HepG2 (cell line): ENCODE measurements around the gene SSX2IP. TPM values are rescaled to one million over a fixed set of nuclear protein-coding genes. Genes with fewer than 3 reads are reported as not detected.

ENCODE experiments used
- ADNP ChIP-seq: sonication (generic); formaldehyde crosslinking; IDR thresholded peaks from 2 replicates; pipeline ENCODE4 v1.4.0; 2020; ENCODE audit warnings: missing genetic modification reagents
- ARID5B ChIP-seq: IDR thresholded peaks from 2 replicates; pipeline ENCODE4 v1.4.0; 2020; ENCODE audit warnings: mild to moderate bottlenecking, missing genetic modification reagents
- CREM ChIP-seq, 2 experiments: sonication (generic) in 1 of 2; formaldehyde crosslinking in 1 of 2; IDR thresholded peaks; 2 replicates each; pipeline versions ENCODE4 v1.4.0 to v1.6.1; 2016 to 2020; ENCODE audit warnings: antibody characterized with exemption in 1 of 2, mild to moderate bottlenecking in 1 of 2, missing genetic modification reagents in 1 of 2
- EP300 ChIP-seq, 3 experiments: sonication (generic) in 1 of 3; formaldehyde crosslinking in 1 of 3; IDR thresholded peaks; 2 replicates each; pipeline versions ENCODE4 v1.5.1 to v1.6.1; 2011 to 2020; ENCODE audit warnings: low read depth in 2 of 3, low read length in 2 of 3, borderline replicate concordance in 1 of 3, improper control_type of control experiment in 1 of 3, mild to moderate bottlenecking in 1 of 3, missing genetic modification reagents in 1 of 3, moderate library complexity in 1 of 3
- FOXJ3 ChIP-seq: sonication (generic); formaldehyde crosslinking; IDR thresholded peaks from 2 replicates; pipeline ENCODE4 v1.4.0; 2020; ENCODE audit warnings: missing genetic modification reagents, mild to moderate bottlenecking, borderline replicate concordance
- HMGA1 ChIP-seq: sonication (generic); formaldehyde crosslinking; conservative IDR thresholded peaks from 2 replicates; pipeline ENCODE4 v1.4.0; 2020; ENCODE audit warnings: missing genetic modification reagents
- HOXA3 ChIP-seq: sonication (generic); formaldehyde crosslinking; IDR thresholded peaks from 2 replicates; pipeline ENCODE4 v1.5.0; 2020; ENCODE audit warnings: missing genetic modification reagents
- IRF2 ChIP-seq: IDR thresholded peaks from 2 replicates; pipeline ENCODE4 v1.6.1; 2018; ENCODE audit warnings: missing genetic modification reagents, missing compliant biosample characterization
- KLF6 ChIP-seq: IDR thresholded peaks from 2 replicates; pipeline ENCODE4 v1.8.0; 2016; ENCODE audit warnings: missing biosample characterization, missing genetic modification reagents
- NCOR1 ChIP-seq: fragments of 200-600 bp; sonication (generic); IDR thresholded peaks from 2 replicates; pipeline ENCODE4 v1.7.0; 2017; ENCODE audit warnings: antibody characterized with exemption, low read length, borderline replicate concordance
- NFIC ChIP-seq: IDR thresholded peaks from 2 replicates; pipeline ENCODE4 v1.6.1; 2012; ENCODE audit warnings: mild to moderate bottlenecking, low read length, inconsistent platforms
- PLRG1 ChIP-seq: fragments of 450-650 bp; conservative IDR thresholded peaks from 2 replicates; pipeline ENCODE4 v1.6.1; 2016
- PPARG ChIP-seq: conservative IDR thresholded peaks from 2 replicates; pipeline ENCODE4 v1.6.1; 2016; ENCODE audit warnings: missing biosample characterization, missing genetic modification reagents
- RCOR2 ChIP-seq: IDR thresholded peaks from 2 replicates; pipeline ENCODE4 v1.6.1; 2016; ENCODE audit warnings: missing biosample characterization, missing genetic modification reagents
- RELA ChIP-seq: sonication (generic); formaldehyde crosslinking; IDR thresholded peaks from 2 replicates; pipeline ENCODE4 v1.4.0; 2020; ENCODE audit warnings: missing genetic modification reagents
- SATB2 ChIP-seq: sonication (generic); formaldehyde crosslinking; IDR thresholded peaks from 2 replicates; pipeline ENCODE4 v1.5.0; 2020; ENCODE audit warnings: missing genetic modification reagents
- SKI ChIP-seq: fragments of 450-650 bp; IDR thresholded peaks from one replicate; pipeline ENCODE4 v1.6.1; 2018; ENCODE audit warnings: mild to moderate bottlenecking; ENCODE audit not compliant: partially characterized antibody
- SNAPC2 ChIP-seq: sonication (generic); formaldehyde crosslinking; IDR thresholded peaks from 2 replicates; pipeline ENCODE4 v1.8.1; 2022; ENCODE audit warnings: mild to moderate bottlenecking, missing genetic modification reagents
- SOX13 ChIP-seq, 3 experiments: fragments of 450-650 bp in 1 of 3; sonication (generic) in 1 of 3; formaldehyde crosslinking in 1 of 3; IDR thresholded peaks in 2 of 3; conservative IDR thresholded peaks in 1 of 3; 2 replicates each; pipeline versions ENCODE4 v1.5.0 to v1.6.1; 2016 to 2020; ENCODE audit warnings: antibody characterized with exemption in 1 of 3, mild to moderate bottlenecking in 1 of 3, missing compliant biosample characterization in 1 of 3, missing genetic modification reagents in 1 of 3, moderate library complexity in 1 of 3
- ZNF326 ChIP-seq: sonication (generic); formaldehyde crosslinking; IDR thresholded peaks from 2 replicates; pipeline ENCODE4 v1.4.0; 2020; ENCODE audit warnings: missing genetic modification reagents, borderline replicate concordance
- polyA plus RNA-seq, 8 experiments: library from polyadenylated mRNA; depleted of rRNA in 3 of 8; stranded (reverse) in 7 of 8; unstranded in 1 of 8; fragments of >200 nt; fragmentation: Illumina TruSeq in 4 of 8; extraction: Trizol in 4 of 8; gene quantifications; 2 replicates each; pipeline versions ENCODE4 v1.2.1 to v1.2.3, GENCODE V29; 2011 to 2016; ENCODE audit warnings: low read depth in 4 of 8, missing spikeins in 1 of 8, mixed read lengths in 1 of 8; ENCODE audit not compliant: insufficient read depth in 1 of 8
- total RNA-seq, 5 experiments: library from RNA; depleted of rRNA; stranded (reverse); fragments of >200 nt; fragmentation: Illumina TruSeq; extraction: Trizol; gene quantifications; 2 replicates each; pipeline ENCODE4 v1.2.3, GENCODE V29; 2016; ENCODE audit warnings: low read depth in 1 of 5
- TF ChIP-seq, protein P1 (sequence below): sonication (generic); formaldehyde crosslinking; IDR thresholded peaks from 2 replicates; pipeline ENCODE4 v1.4.0; 2020; ENCODE audit warnings: missing genetic modification reagents, mild to moderate bottlenecking, borderline replicate concordance
- TF ChIP-seq, protein P2 (sequence below): sonication (generic); formaldehyde crosslinking; IDR thresholded peaks from 2 replicates; pipeline ENCODE4 v1.5.1; 2020; ENCODE audit warnings: missing genetic modification reagents, mild to moderate bottlenecking, borderline replicate concordance

Gene SSX2IP
- total and polyA plus RNA-seq, 2 of the 13 experiments (the other 11 are each of a cell fraction or from before 2014, with no cell fraction given), result 2.7 to 23.7 TPM

GRCh38 chr1:84720221-84720780, 30.0 kb upstream of the SSX2IP start (continued):
- TF ChIP-seq, protein P1, sequence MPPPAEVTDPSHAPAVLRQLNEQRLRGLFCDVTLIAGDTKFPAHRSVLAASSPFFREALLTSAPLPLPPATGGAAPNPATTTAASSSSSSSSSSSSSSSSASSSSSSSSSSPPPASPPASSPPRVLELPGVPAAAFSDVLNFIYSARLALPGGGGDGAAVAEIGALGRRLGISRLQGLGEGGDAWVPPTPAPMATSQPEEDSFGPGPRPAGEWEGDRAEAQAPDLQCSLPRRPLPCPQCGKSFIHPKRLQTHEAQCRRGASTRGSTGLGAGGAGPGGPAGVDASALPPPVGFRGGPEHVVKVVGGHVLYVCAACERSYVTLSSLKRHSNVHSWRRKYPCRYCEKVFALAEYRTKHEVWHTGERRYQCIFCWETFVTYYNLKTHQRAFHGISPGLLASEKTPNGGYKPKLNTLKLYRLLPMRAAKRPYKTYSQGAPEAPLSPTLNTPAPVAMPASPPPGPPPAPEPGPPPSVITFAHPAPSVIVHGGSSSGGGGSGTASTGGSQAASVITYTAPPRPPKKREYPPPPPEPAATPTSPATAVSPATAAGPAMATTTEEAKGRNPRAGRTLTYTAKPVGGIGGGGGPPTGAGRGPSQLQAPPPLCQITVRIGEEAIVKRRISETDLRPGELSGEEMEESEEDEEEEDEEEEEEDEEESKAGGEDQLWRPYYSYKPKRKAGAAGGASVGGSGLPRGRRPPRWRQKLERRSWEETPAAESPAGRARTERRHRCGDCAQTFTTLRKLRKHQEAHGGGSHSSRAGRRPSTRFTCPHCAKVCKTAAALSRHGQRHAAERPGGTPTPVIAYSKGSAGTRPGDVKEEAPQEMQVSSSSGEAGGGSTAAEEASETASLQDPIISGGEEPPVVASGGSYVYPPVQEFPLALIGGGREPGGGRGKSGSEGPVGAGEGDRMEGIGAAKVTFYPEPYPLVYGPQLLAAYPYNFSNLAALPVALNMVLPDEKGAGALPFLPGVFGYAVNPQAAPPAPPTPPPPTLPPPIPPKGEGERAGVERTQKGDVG, result no peak
- TF ChIP-seq PPARG (0 out of 2 replicates have a peak, but pooled peaks have one; percentile 21), RCOR2 (CRISPR knock-in tag) (no peak), CREM (IDR thresholded peaks at IDR 0.05) (peak; percentile 75), CREM (CRISPR knock-in tag; IDR thresholded peaks at IDR 0.05) (no peak), HOXA3 (CRISPR knock-in tag) (peak; percentile 40; the same call in 1 of the 2 replicates), SNAPC2 (CRISPR knock-in tag) (no peak), NFIC (peak; percentile 47; the same call in 1 of the 2 replicates), SOX13 (IDR thresholded peaks at IDR 0.05) (no peak), SOX13 (CRISPR knock-in tag; conservative IDR thresholded peaks at IDR 0.05 in 1 of 2, IDR thresholded peaks at IDR 0.05 in 1 of 2) (peak in 1 of 2 experiments; percentile 82; a peak in 1 of 4 replicates), ZNF326 (CRISPR knock-in tag) (no peak), FOXJ3 (CRISPR knock-in tag) (peak; percentile 66; the same call in 1 of the 2 replicates), EP300 (IDR thresholded peaks at IDR 0.05; ENCODE audit: low read depth in 2 of 2, low read length in 2 of 2) (peak in 1 of 2 experiments; percentile 79; a peak in 2 of 4 replicates), EP300 (CRISPR knock-in tag; IDR thresholded peaks at IDR 0.05; ENCODE audit: borderline replicate concordance) (peak; percentile 19; the same call in 1 of the 2 replicates), NCOR1 (peak; percentile 91), PLRG1 (no peak), SKI (peak; percentile 88), RELA (peak; percentile 93; the same call in 1 of the 2 replicates), HMGA1 (CRISPR knock-in tag) (no peak), ARID5B (CRISPR knock-in tag) (peak; percentile 86), IRF2 (CRISPR knock-in tag) (no peak), SATB2 (no peak), KLF6 (CRISPR knock-in tag) (no peak), ADNP (CRISPR knock-in tag) (no peak)
- TF ChIP-seq, protein P2, sequence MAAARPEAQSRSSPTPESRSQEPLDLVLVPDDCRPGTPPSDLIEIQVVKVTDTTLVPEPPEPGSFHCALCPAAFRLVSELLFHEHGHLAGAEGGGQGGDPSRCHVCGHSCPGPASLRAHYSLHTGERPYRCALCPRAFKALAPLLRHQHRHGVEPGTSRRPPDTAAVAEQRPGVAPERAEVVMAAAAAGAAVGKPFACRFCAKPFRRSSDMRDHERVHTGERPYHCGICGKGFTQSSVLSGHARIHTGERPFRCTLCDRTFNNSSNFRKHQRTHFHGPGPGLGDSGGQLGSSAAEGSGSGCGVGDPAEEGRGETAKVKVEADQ, result no peak
